GM12878 (cell line): ENCODE results near the gene CHD9. TPM values are rescaled to one million over a fixed set of nuclear protein-coding genes. Genes with fewer than 3 reads are reported as not detected.
A peak's percentile ranks its signal among the peaks of the same experiment; 100 is the strongest.

Source experiments
- E4F1 ChIP-seq: fragments of 450-650 bp; IDR thresholded peaks from 2 replicates; pipeline ENCODE4 v1.6.1; 2018; ENCODE audit warnings: borderline replicate concordance, mild to moderate bottlenecking; ENCODE audit not compliant: partially characterized antibody
- EED ChIP-seq: sonication (generic); IDR thresholded peaks from 2 replicates; pipeline ENCODE4 v1.6.1; 2016; ENCODE audit warnings: antibody characterized with exemption, low read depth
- EP300 ChIP-seq, 2 experiments: fragments of 150-350 bp in 1 of 2; IDR thresholded peaks; 2 replicates each; pipeline ENCODE4 v1.6.1; 2011 to 2012; ENCODE audit warnings: low read depth in 2 of 2, low read length in 2 of 2, borderline replicate concordance in 1 of 2, improper control_type of control experiment in 1 of 2, inconsistent platforms in 1 of 2; ENCODE audit not compliant: control insufficient read depth in 1 of 2
- ESRRA ChIP-seq: IDR thresholded peaks from 2 replicates; pipeline ENCODE4 v1.6.1; 2012; ENCODE audit warnings: mild to moderate bottlenecking, low read length, improper control_type of control experiment
- ETV6 ChIP-seq, 2 experiments: fragments of 450-650 bp in 1 of 2; IDR thresholded peaks in 1 of 2; conservative IDR thresholded peaks in 1 of 2; 2 replicates each; pipeline ENCODE4 v1.6.1; 2014; ENCODE audit warnings: antibody characterized with exemption in 1 of 2, borderline replicate concordance in 1 of 2, low read depth in 1 of 2, mild to moderate bottlenecking in 1 of 2, moderate library complexity in 1 of 2
- HDAC6 ChIP-seq: fragments of 200-600 bp; sonication (generic); IDR thresholded peaks from one replicate; pipeline ENCODE4 v1.8.0; 2017; ENCODE audit warnings: antibody characterized with exemption; ENCODE audit not compliant: unreplicated experiment
- MXI1 ChIP-seq: fragments of 150-350 bp; IDR thresholded peaks from 2 replicates; pipeline ENCODE4 v1.6.1; 2011; ENCODE audit warnings: low read depth, mild to moderate bottlenecking, inconsistent platforms, low read length, improper control_type of control experiment
- MYB ChIP-seq: fragments of 150-350 bp; IDR thresholded peaks from 2 replicates; pipeline ENCODE4 v1.6.1; 2014; ENCODE audit warnings: mild to moderate bottlenecking, low read depth, low read length, borderline replicate concordance
- MYC ChIP-seq: IDR thresholded peaks from 2 replicates; pipeline ENCODE4 v1.6.1; 2011; ENCODE audit warnings: mild to moderate bottlenecking, low read length, moderate library complexity, inconsistent platforms; ENCODE audit not compliant: insufficient read depth, insufficient replicate concordance, insufficient read length, severe bottlenecking
- NR2F1 ChIP-seq: fragments of 450-650 bp; conservative IDR thresholded peaks from 2 replicates; pipeline ENCODE4 v1.6.1; 2017; ENCODE audit warnings: mild to moderate bottlenecking
- NRF1 ChIP-seq: conservative IDR thresholded peaks from 2 replicates; pipeline ENCODE4 v1.6.1; 2011; ENCODE audit warnings: mild to moderate bottlenecking, low read depth, low read length, improper control_type of control experiment
- PAX5 ChIP-seq: IDR thresholded peaks from 2 replicates; pipeline ENCODE4 v1.6.1; 2011; ENCODE audit warnings: low read depth, low read length, borderline replicate concordance
- PBX3 ChIP-seq: IDR thresholded peaks from 2 replicates; pipeline ENCODE4 v1.6.1; 2011; ENCODE audit warnings: mild to moderate bottlenecking, low read depth, low read length, moderate library complexity; ENCODE audit not compliant: insufficient replicate concordance
- SIX5 ChIP-seq: IDR thresholded peaks from 2 replicates; pipeline ENCODE4 v1.6.1; 2011; ENCODE audit warnings: mild to moderate bottlenecking, low read depth, low read length, moderate library complexity; ENCODE audit not compliant: severe bottlenecking
- STAT1 ChIP-seq: fragments of 450-650 bp; conservative IDR thresholded peaks from 2 replicates; pipeline ENCODE4 v1.6.1; 2014; ENCODE audit warnings: antibody characterized with exemption, mild to moderate bottlenecking
- SUZ12 ChIP-seq: fragments of 200-600 bp; sonication (generic); IDR thresholded peaks from one replicate; pipeline ENCODE4 v1.6.1; 2018; ENCODE audit warnings: antibody characterized with exemption, mild to moderate bottlenecking; ENCODE audit not compliant: unreplicated experiment
- TARDBP ChIP-seq: IDR thresholded peaks from 2 replicates; pipeline ENCODE4 v1.6.1; 2016; ENCODE audit warnings: borderline replicate concordance
- WRNIP1 ChIP-seq: IDR thresholded peaks from 2 replicates; pipeline ENCODE4 v1.6.1; 2011; ENCODE audit warnings: low read depth, low read length, improper control_type of control experiment, borderline replicate concordance
- ZBTB11 ChIP-seq: fragments of 450-650 bp; formaldehyde crosslinking; IDR thresholded peaks from 2 replicates; pipeline ENCODE4 v1.5.0; 2022; ENCODE audit warnings: mild to moderate bottlenecking, missing genetic modification characterization
- ZNF207 ChIP-seq: fragments of 450-650 bp; IDR thresholded peaks from 2 replicates; pipeline ENCODE4 v1.6.1; 2014; ENCODE audit warnings: antibody characterized with exemption, mild to moderate bottlenecking, borderline replicate concordance
- ZNF217 ChIP-seq: fragments of 450-650 bp; IDR thresholded peaks from 2 replicates; pipeline ENCODE4 v1.6.1; 2017; ENCODE audit warnings: antibody characterized with exemption, mild to moderate bottlenecking
- ZNF274 ChIP-seq: IDR thresholded peaks from one replicate; pipeline ENCODE4 v1.8.0; 2011; ENCODE audit not compliant: insufficient read length, insufficient read depth
- ZSCAN29 ChIP-seq: fragments of 450-650 bp; IDR thresholded peaks from 2 replicates; pipeline ENCODE4 v1.6.1; 2017; ENCODE audit warnings: mild to moderate bottlenecking, moderate library complexity
- polyA plus RNA-seq, 11 experiments: library from polyadenylated mRNA; depleted of rRNA in 4 of 11; unstranded in 6 of 11; stranded (reverse) in 5 of 11; fragments of >200 nt; fragmentation: Nextera tagmentation in 4 of 11; fragmentation: Illumina TruSeq in 1 of 11; extraction: Ambion mirVana in 4 of 11; extraction: Trizol in 1 of 11; gene quantifications; 1 replicate in 1 of 11; 2 replicates in 10 of 11; pipeline versions ENCODE4 v1.2.1 to v1.2.3, GENCODE V29; 2011 to 2016; ENCODE audit warnings: inconsistent platforms in 2 of 11, missing spikeins in 2 of 11, low read depth in 1 of 11
- total RNA-seq, 4 experiments: library from RNA; depleted of rRNA in 3 of 4; stranded (reverse); fragments of >200 nt in 3 of 4; fragmentation: Illumina TruSeq in 1 of 4; extraction: Trizol in 1 of 4; gene quantifications; 2 replicates each; pipeline versions ENCODE4 v1.2.1 to v1.2.3, GENCODE V29; 2013 to 2021

CHD9 gene
- total and polyA plus RNA-seq, 10 of the 15 experiments (the other 5 are each of a cell fraction or from before 2014, with no cell fraction given), result 29.2 to 95.7 (median 54.3) TPM

GRCh38 chr16:53071748-53072301 is 17.0 kb downstream of the CHD9 start (continued):
- TF ChIP-seq ZBTB11 (CRISPR knock-in tag) (no peak), EP300 (IDR thresholded peaks at IDR 0.05; ENCODE audit: borderline replicate concordance in 1 of 2, control insufficient read depth in 1 of 2, low read depth in 2 of 2, low read length in 2 of 2) (peak; percentile 37 to 47; a peak in 2 of 4 replicates), STAT1 (no peak), ESRRA (no peak), ZNF207 (no peak), ZNF274 (no peak), HDAC6 (no peak), ETV6 (conservative IDR thresholded peaks at IDR 0.05 in 1 of 2, IDR thresholded peaks at IDR 0.05 in 1 of 2; ENCODE audit: borderline replicate concordance in 1 of 2, low read depth in 1 of 2) (peak in 1 of 2 experiments; percentile 34; a peak in 1 of 4 replicates), NR2F1 (no peak), MXI1 (peak; percentile 53; the same call in 1 of the 2 replicates), SUZ12 (no peak), MYB (no peak), NRF1 (no peak), ZSCAN29 (no peak), TARDBP (no peak), PAX5 (peak; percentile 27; the same call in 1 of the 2 replicates), E4F1 (no peak), WRNIP1 (no peak), PBX3 (peak; percentile 87), MYC (no peak), EED (peak; percentile 37), SIX5 (no peak), ZNF217 (no peak)
